Measurements from ENCODE around the gene CAMK2N1. TPM values are rescaled to one million over a fixed set of nuclear protein-coding genes. Genes with fewer than 3 reads are reported as not detected.

The CAMK2N1 gene
- total RNA-seq, 1 donor from 2014 or later: 0.18 TPM

DNA sequence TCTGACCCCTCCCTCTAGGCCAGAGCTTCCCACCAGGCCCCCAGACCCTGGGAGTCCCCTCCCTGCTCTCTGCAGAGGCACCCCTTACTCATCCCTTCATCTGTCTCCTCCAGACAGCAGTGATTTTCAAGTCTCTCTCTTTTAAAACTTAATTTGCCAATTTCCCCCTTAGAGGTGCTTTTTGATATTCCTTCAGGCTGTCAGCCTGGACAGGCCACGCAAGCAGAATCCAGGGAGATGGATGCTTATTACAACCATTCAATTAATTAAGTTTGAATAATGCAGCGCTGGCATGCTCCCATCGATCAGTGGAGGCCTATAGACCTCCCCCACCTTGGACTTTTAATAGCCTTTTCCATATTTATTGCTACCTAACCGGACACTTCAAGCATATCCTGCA is 6.2 kb downstream of the CAMK2N1 start:
- Mint-ChIP-seq H3K4me3 (no peak overlapping the region), H3K27ac (no peak overlapping the region), H3K36me3 (ENCODE audit: low read depth) (no peaks in the 10 kb centered on the region), H3K4me1 (peaks cover 10% of the 10 kb centered on the region), H3K9me3 (no peaks in the 10 kb centered on the region), H3K27me3 (peaks cover 68% of the 10 kb centered on the region)
- CTCF ChIA-PET: no interaction called here
- TF ChIP-seq, protein P1, sequence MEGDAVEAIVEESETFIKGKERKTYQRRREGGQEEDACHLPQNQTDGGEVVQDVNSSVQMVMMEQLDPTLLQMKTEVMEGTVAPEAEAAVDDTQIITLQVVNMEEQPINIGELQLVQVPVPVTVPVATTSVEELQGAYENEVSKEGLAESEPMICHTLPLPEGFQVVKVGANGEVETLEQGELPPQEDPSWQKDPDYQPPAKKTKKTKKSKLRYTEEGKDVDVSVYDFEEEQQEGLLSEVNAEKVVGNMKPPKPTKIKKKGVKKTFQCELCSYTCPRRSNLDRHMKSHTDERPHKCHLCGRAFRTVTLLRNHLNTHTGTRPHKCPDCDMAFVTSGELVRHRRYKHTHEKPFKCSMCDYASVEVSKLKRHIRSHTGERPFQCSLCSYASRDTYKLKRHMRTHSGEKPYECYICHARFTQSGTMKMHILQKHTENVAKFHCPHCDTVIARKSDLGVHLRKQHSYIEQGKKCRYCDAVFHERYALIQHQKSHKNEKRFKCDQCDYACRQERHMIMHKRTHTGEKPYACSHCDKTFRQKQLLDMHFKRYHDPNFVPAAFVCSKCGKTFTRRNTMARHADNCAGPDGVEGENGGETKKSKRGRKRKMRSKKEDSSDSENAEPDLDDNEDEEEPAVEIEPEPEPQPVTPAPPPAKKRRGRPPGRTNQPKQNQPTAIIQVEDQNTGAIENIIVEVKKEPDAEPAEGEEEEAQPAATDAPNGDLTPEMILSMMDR (IDR thresholded peaks at IDR 0.05): no peak
- DNase-seq (no peak), ATAC-seq (ENCODE audit: low read depth) (no peak)
- POLR2A ChIA-PET: no interaction called here
- intact Hi-C loops (cut with micrococcal nuclease): no loop called here

DNA sequence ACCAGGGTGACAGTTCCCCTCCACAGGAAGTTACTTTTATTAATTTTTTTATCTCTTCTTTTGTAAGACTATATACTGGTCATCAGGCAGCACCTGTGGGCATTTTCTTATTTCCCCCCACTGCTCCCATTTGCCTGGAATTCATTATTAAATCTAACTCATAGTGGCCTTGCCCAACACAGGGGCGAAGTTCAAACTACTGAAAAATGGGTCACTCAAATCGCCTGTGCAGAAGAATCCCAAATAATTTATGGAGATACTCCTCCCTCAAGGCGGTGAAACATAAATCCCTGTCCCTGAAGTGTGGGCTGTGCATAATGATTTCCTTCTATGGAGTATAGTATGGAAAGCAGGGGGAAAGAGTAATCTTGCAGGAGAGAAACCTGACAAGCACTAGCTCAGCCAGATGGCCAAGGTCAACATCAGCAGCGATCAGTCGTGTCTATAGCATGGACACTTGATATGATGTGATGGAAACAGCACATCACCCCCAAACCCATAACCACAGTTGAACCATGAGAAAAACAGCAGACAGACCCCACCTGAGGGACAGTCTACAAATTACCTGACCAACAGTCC is 7.9 kb downstream of the CAMK2N1 start:
- H3K36me3 Mint-ChIP-seq (ENCODE audit: low read depth): no peaks in the 10 kb centered on the region
- H3K9me3 Mint-ChIP-seq: no peaks in the 10 kb centered on the region
- ChIA-PET POLR2A (no interaction called here), CTCF (no interaction called here)
- no peak overlapping the region for H3K4me3 Mint-ChIP-seq
- TF ChIP-seq, protein P1 (IDR thresholded peaks at IDR 0.05): no peak
- intact Hi-C loops (cut with micrococcal nuclease): no loop called here
- H3K4me1 Mint-ChIP-seq: peaks cover 2% of the 10 kb centered on the region
- H3K27ac Mint-ChIP-seq: no peak overlapping the region
- ATAC-seq (ENCODE audit: low read depth): no peak
- DNase-seq: no peak
- H3K27me3 Mint-ChIP-seq: peaks cover 60% of the 10 kb centered on the region

DNA sequence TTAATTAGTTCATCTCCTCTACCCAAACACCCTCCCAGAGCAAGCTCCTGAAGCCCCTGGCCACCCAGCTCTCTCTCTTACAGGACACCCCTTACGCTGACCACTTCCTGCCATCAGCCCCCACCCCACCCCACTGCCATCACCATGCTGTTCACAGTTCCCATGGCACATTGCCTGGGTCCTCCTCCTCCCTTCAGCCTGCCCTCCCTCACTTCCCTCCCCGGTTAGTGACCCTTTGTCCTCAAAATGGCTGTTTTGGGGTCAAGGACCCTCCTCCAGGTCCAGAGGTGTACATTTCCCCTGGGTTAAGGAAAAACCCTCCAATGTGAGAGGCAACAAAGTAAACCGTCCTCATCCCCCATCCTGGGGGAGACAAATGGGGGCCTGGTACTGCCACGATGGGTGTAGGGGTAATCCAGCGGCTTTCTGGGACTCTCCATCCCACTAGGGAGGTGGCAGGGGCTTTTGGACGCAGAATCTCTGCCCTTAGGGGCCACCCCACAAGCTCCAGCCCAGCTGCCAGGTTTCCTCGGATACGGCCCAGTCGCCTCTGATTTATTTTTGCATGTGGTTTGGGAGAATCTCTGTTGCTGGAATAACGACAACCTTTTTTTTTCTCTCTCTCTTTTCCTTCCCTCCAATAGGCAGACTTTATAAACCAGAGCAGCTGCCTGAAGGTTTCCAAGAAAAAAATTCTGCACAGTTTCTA is 8.5 kb downstream of the CAMK2N1 start:
- TF ChIP-seq, protein P1 (IDR thresholded peaks at IDR 0.05): no peak
- POLR2A ChIA-PET: no interaction called here
- no peak overlapping the region for H3K4me3 Mint-ChIP-seq
- CTCF ChIA-PET: no interaction called here
- H3K27me3 Mint-ChIP-seq: peaks cover 56% of the 10 kb centered on the region
- ATAC-seq (ENCODE audit: low read depth) (no peak), DNase-seq (no peak)
- no peaks in the 10 kb centered on the region for H3K36me3 Mint-ChIP-seq (ENCODE audit: low read depth)
- intact Hi-C loops (cut with micrococcal nuclease): no loop called here
- no peaks in the 10 kb centered on the region for H3K9me3 Mint-ChIP-seq
- peaks cover 2% of the 10 kb centered on the region for H3K4me1 Mint-ChIP-seq
- no peak overlapping the region for H3K27ac Mint-ChIP-seq

DNA sequence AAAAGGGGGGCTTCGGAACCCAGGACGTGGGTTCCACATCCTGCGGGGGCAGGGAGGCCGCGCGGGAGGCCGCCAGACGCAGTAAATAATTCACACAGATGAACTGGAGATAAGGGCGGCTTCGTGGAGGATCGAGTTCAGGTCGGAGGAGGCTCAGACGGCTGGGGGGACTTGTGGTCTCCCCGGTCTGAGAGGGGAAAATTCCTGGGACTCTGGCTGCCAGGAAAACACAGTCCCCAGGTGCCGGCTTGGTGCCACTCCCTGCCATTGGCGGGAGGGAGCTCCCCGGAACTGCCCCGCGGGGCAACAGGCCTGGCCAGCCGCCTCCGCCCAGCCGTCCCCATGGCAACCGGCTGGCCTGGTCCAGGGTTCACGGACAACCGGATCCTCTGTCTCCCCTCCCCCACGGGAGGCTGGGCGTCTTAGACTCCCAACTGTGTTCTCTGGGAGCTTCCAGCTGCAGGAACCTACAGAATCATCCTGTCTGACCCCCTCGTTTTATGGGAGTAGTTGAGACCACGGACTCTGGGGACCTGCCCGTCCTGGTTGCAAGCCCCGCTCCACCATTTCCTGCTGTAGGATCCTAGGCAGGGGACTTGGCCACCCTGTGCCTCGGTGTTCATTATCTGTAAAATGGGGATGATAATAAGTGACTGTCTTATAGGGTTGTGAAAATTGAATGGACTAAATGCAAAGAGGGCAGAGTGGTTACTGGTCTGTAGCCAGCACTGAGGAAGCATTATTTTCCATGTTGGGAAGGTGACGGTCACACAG is 9.6 kb downstream of the CAMK2N1 start:
- ATAC-seq (ENCODE audit: low read depth): no peak
- no peak for DNase-seq
- CTCF ChIA-PET: no interaction called here
- H3K4me3 Mint-ChIP-seq: no peak overlapping the region
- POLR2A ChIA-PET: no interaction called here
- no peak overlapping the region for H3K27ac Mint-ChIP-seq
- peaks cover 4% of the 10 kb centered on the region for H3K4me1 Mint-ChIP-seq
- H3K36me3 Mint-ChIP-seq (ENCODE audit: low read depth): no peaks in the 10 kb centered on the region
- no peaks in the 10 kb centered on the region for H3K9me3 Mint-ChIP-seq
- intact Hi-C loops (cut with micrococcal nuclease): no loop called here
- TF ChIP-seq, protein P1 (IDR thresholded peaks at IDR 0.05): no peak
- H3K27me3 Mint-ChIP-seq: peaks cover 55% of the 10 kb centered on the region

DNA sequence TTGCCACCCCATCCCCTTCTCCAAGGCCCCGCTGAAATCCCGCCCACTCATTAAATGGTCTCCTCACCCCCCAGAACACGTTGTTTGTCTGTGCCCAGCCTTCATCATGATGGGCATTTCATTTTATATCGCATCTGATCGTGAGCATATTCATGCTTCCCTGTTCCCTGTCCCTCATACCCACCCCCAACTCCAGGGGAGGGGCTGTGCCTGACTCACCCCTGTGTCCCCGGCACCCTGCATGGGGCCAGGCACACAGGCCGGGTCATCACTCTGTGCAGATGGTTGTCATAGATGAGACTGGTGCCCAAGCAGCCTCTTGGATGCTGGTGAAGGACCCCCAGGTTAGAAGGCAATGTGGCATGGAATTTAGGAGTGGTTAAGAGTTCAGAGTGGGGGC is 11.0 kb downstream of the CAMK2N1 start:
- no peaks in the 10 kb centered on the region for H3K36me3 Mint-ChIP-seq (ENCODE audit: low read depth)
- DNase-seq (no peak), ATAC-seq (ENCODE audit: low read depth) (no peak)
- no peaks in the 10 kb centered on the region for H3K9me3 Mint-ChIP-seq
- H3K27ac Mint-ChIP-seq: no peak overlapping the region
- H3K27me3 Mint-ChIP-seq: peaks cover 49% of the 10 kb centered on the region
- intact Hi-C loops (cut with micrococcal nuclease): no loop called here
- ChIA-PET CTCF (no interaction called here), POLR2A (no interaction called here)
- H3K4me3 Mint-ChIP-seq: no peak overlapping the region
- peaks cover 4% of the 10 kb centered on the region for H3K4me1 Mint-ChIP-seq
- TF ChIP-seq, protein P1 (IDR thresholded peaks at IDR 0.05): no peak
